Omental fat pad (tissue), 4 donors: ENCODE data around the gene PLCB1. TPM values are rescaled to one million over a fixed set of nuclear protein-coding genes. Genes with fewer than 3 reads are reported as not detected.

Experiments
- ATAC-seq: fragments of 150-250 bp; one replicate; pipeline ENCODE4 v1.9.1; 2016; ENCODE audit warnings: mild to moderate bottlenecking, moderate library complexity; ENCODE audit not compliant: low FRiP score
- DNase-seq: peaks from one replicate; pipeline ENCODE4 v3.0.0-alpha.2; 2019; ENCODE audit warnings: low spot score
- total RNA-seq, 4 donors: library from RNA; depleted of rRNA; stranded (reverse); fragments of >200 nt; gene quantifications; one replicate each; pipeline ENCODE4 v1.1.0, GENCODE V29; 2016
- TF ChIP-seq, protein P1 (sequence below), 3 donors: fragments of 450-650 bp; IDR thresholded peaks; one replicate each; pipeline ENCODE4 v1.5.1; 2016 to 2017; ENCODE audit warnings: antibody characterized with exemption in 3 of 3, mild to moderate bottlenecking in 3 of 3, moderate library complexity in 2 of 3

Gene PLCB1
- total RNA-seq, 4 donors from 2014 or later: 22.4 to 60.5 (median 36.4) TPM

DNA sequence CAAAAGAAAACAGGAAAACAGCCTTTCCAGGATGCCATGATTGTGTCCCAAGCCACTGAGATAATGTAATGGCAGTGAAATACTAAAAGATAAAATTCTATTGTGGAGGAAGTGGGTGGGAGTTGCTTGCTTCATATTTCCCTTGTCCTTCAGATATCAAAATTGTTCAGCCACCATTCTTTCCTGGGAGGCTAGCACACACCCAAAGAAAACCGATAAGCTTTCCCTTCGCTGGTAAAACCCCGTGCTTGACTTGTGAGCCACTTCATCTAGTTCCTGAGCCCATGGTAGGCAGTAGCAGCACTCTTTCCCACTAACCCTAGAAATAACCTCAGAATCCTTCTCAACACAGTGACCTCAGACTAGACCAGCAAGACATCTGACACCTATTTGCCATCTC, 579.4 kb downstream of the PLCB1 start:
- no peak for ATAC-seq
- TF ChIP-seq, protein P1, sequence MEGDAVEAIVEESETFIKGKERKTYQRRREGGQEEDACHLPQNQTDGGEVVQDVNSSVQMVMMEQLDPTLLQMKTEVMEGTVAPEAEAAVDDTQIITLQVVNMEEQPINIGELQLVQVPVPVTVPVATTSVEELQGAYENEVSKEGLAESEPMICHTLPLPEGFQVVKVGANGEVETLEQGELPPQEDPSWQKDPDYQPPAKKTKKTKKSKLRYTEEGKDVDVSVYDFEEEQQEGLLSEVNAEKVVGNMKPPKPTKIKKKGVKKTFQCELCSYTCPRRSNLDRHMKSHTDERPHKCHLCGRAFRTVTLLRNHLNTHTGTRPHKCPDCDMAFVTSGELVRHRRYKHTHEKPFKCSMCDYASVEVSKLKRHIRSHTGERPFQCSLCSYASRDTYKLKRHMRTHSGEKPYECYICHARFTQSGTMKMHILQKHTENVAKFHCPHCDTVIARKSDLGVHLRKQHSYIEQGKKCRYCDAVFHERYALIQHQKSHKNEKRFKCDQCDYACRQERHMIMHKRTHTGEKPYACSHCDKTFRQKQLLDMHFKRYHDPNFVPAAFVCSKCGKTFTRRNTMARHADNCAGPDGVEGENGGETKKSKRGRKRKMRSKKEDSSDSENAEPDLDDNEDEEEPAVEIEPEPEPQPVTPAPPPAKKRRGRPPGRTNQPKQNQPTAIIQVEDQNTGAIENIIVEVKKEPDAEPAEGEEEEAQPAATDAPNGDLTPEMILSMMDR (IDR thresholded peaks at IDR 0.05): no peak

DNA sequence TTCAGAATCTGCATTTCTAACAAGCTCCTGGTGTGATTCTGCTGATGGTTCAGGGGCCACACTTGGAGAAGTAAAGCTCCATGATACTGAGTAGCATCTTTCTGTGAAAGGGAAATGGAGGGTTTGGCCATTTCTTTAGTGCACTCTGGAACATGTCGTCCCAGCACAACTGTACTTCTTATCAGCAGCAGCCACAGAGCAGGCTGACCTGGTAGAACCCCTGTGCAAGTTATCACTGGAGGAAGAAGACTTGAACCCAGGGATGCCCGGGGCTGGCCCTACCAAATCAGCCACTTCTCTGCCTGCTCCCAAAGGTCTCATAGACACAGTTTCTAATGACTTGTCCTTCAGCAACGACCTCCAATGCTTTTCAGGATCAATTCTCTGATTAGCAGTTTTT, 582.1 kb downstream of the PLCB1 start:
- TF ChIP-seq, protein P1 (IDR thresholded peaks at IDR 0.05): no peak
- DNase-seq: no peak
- ATAC-seq: no peak

More for the DNA sequence above, 579.4 kb downstream of the PLCB1 start:
- no peak for DNase-seq

DNA sequence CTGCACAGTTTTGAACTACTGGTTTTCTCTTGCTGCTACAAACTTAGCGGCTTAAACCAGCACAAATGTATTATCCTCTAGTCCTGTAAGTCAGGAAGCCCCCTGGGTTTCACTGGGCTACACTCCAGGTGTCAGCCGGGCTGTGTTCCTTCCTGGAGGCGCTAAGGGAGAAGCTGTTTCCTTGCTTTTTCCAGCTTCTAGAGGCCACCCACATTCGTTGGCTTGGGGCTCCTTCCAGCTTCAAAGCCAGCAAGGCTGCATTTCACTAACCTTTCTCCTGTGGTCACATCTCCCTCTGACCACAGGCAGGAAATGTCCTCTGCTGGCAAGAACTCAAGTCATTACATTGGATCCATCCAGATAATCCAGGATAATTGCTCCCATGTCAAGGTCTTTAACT, 586.2 kb downstream of the PLCB1 start:
- ATAC-seq (no peak), DNase-seq (no peak)
- TF ChIP-seq, protein P1 (IDR thresholded peaks at IDR 0.05): no peak

DNA sequence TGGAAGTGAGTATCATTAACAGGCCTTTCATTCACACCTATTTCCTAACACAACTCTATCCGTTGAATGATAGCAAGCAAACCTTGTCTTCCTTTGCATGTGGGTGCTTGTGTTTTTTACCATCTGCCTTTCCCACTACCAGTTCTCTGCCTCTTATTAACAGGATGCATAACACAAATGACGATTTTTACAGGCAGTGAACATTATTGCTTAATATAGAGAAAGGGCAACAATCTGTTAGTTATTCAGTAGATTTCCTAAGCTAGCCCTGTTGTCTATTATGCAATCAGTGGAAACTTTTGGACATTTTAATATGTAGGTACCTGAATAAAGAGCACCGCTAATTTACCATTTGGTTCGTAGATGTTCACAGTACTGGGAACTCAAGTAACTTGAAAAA, 588.0 kb downstream of the PLCB1 start:
- DNase-seq (no peak), ATAC-seq (peak; percentile 56)
- TF ChIP-seq, protein P1 (IDR thresholded peaks at IDR 0.05): no peak

DNA sequence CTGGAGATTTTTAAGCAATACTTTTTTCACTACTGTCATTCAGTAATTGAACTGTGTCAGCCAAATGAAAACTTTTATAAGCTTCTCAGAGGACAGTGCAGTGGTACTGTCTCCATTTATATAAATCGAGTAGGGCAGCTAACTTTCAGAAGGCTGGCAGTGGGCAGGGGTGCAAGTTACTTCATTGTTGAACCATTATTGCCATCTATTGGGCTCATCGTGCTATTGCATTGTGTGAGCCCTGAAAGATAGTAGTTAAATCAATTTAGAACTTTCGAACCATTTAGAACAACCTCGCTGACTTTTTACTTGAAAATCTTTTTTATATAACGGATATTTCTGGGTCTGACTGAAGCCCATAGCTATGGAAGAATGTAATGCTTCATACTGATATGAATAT, 589.0 kb downstream of the PLCB1 start:
- peak; percentile 55 for ATAC-seq
- DNase-seq: no peak
- TF ChIP-seq, protein P1 (IDR thresholded peaks at IDR 0.05): peak in 2 of 3 donors; percentile 27 to 29

DNA sequence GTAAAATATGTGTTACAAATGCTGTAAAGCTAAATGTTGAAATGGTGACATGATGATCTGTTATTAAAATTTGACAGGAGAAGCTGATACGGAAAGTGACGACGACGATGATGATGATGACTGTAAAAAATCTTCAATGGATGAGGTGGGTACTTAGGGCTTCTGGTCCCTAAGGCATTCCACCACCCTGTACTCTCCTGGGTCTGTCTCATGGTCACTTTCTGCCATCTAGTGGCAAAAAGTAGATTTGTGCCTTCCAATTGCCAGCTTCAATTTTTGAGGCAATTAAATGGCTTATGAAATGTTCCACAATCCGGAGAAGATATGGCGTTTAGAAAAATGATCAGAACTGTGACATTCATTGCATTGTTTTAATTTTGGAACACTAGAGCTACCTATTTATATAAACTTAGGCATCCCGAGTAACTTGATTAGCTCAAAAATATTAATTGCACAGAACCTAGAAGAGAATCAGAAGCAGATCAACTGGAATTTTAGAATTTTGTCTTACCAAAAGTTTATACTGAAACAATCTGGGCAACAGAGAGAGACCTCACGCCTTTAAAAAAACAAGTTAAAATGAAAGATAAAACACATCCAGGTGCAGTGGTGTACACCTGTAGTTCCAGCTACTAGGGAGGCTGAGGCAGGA, 590.3 kb downstream of the PLCB1 start:
- TF ChIP-seq, protein P1 (IDR thresholded peaks at IDR 0.05): peak in 1 of 3 donors; percentile 72
- no peak for ATAC-seq
- DNase-seq: no peak

DNA sequence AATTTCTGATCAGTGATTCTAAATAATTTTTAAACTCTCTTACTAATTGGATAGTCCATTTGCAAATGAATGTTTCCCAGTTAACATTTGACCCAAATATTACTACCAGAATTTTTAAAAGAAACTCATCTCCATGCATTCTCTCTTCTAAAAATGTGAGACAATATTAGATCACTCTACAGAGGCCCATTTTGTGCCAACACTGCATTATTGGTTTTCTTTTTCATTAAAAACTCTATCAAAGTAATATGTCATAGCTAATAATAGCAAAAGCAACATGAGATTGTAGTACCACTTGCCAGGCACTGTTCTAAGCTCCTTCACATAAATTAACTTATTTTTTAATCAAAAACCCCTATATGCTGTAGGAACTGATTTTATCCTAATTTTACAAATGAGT, 591.2 kb downstream of the PLCB1 start:
- TF ChIP-seq, protein P1 (IDR thresholded peaks at IDR 0.05): no peak
- ATAC-seq (no peak), DNase-seq (no peak)
